Ureter (tissue), 1 donor: Measurements from ENCODE around the gene DMPK. TPM values are rescaled to one million over a fixed set of nuclear protein-coding genes. Genes with fewer than 3 reads are reported as not detected.

Experiments
- DNase-seq: peaks from one replicate; pipeline ENCODE4 v3.0.0-alpha.2; 2020; ENCODE audit warnings: low spot score
- total RNA-seq: library from RNA; stranded (reverse); gene quantifications from one replicate; pipeline ENCODE4 v1.2.4, GENCODE V29; 2023
- donor health status: DM: yes; HTN: yes; CAD: no.

The DMPK gene, protein sequence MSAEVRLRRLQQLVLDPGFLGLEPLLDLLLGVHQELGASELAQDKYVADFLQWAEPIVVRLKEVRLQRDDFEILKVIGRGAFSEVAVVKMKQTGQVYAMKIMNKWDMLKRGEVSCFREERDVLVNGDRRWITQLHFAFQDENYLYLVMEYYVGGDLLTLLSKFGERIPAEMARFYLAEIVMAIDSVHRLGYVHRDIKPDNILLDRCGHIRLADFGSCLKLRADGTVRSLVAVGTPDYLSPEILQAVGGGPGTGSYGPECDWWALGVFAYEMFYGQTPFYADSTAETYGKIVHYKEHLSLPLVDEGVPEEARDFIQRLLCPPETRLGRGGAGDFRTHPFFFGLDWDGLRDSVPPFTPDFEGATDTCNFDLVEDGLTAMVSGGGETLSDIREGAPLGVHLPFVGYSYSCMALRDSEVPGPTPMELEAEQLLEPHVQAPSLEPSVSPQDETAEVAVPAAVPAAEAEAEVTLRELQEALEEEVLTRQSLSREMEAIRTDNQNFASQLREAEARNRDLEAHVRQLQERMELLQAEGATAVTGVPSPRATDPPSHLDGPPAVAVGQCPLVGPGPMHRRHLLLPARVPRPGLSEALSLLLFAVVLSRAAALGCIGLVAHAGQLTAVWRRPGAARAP
- 106 TPM for total RNA-seq

GRCh38 chr19:45782162-45782691, at the start of gene DMPK:
TSS of gene DMPK (minus strand) at chr19:45782490. CDS start at chr19:45782352, 138 bp downstream.
- DNase-seq = no peak

GRCh38 chr19:45828945-45829344, 46.7 kb upstream of the DMPK start:
- no peak for DNase-seq

DNA sequence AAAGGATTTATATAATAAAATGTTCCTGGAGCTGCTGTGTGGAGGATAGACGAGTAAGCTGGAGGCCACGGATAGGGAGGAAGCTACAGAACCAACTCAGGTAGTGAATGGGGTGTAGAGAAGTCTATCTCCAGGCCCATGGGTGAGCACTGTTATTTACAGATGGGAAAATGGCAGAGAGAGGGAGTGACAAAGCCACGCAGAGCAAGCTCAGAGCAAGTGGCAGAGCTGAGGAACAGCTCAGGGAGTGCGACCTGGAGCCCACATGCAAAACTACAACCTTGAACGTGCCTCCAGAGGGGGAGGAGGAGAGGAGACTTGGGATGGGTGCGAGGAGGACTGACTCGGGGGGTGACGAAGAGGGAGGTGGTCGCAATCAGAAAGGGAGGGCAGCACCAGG, 46.2 kb upstream of the DMPK start:
- DNase-seq = no peak

DNA sequence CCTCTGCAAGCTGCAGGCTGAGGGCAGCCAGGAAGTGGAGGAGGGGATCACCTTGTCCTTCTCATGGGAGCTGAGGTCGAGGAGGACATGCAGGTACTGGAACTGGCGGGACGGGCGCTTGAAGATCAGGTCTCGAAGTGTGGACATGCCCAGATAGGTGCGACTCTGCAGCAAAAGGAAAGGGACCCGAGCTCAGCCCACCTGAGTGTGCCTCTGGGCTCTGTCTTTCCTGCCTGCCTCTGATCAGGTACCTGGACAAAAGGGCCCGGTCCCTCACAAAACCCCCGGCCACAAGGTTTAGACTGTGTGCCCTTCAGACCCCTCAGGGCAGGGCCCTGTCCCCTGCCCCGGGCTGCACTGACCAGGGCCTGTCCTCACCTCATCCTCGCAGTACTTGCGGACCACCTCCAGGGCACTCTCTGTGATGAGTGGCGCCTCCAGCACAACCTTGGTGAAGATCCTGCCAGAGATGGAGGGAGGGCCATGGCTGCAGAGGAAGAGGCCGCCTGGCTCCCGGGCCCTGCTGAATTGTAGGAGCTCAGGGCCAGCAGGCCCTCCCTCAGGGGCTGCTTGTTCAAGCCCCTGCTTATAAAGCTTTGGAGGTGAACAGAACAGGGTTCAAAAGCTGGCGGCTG, 45.3 kb upstream of the DMPK start:
- no peak for DNase-seq

- DNase-seq = no peak
Observed at GRCh38 chr19:45826934-45827333, 44.6 kb upstream of the DMPK start.

- no peak for DNase-seq
Observed at GRCh38 chr19:45825917-45826893, 43.9 kb upstream of the DMPK start.

DNA sequence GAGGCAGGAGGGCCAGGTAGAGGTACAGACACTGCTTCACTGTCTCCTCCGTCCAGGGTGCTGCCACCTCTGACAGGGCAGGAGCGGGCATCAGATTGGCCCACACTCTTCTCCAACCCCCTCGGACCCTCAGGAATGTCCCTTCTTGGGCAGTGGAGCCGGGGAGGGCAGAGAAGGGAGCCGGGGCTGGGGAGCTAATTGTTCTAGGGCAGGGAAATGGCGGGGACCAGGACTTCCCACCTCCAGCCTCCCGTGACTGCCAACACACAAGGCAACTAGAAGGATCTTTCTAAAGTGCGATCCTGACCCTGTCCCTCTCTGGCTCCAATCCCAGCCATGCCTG, 42.9 kb upstream of the DMPK start:
- DNase-seq = no peak

GRCh38 chr19:45824531-45825262, 42.4 kb upstream of the DMPK start:
- no peak for DNase-seq

DNA sequence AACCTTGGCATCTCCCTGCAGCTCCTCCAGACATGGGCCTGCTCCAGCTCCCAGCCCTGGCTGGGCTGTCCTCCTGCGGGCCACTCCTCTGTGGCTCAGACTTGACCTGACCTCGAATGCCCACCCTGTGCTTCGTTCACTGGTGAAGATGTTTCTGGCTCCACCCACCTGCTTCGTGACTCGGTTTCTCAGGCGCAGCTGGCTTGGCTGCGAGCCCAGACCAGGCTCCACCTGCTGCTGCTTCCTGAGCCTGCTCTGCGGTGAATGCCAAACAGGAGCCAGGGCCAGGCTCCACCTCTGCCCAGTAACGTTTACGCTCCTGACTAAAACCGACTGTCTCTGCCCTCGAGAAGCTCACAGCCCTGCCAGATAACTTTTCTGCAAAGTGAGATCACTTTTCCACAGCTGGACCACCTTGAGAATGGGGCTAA, 41.8 kb upstream of the DMPK start:
- no peak for DNase-seq

GRCh38 chr19:45823182-45823581, 40.9 kb upstream of the DMPK start:
- DNase-seq = no peak

DNA sequence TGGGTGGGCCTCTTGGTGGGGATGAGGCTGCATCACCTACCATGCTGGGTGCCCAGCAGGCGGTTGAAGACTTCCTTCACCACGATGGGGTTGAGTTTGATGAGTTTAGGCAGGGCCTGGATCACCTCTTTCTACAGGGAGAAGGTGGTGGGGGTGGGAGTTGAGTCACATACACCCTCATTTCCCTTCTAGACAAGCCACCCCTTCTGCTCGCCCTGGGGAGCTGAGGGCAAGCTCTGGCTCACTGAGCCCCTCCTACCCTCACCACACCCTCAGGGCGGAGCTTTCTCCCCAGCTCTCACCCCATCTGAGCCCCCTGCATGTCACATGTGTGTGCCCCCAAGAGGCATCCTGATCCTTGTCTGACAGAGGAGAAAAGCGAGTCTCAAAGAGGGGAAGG, 40.4 kb upstream of the DMPK start:
- no peak for DNase-seq

- no peak for DNase-seq
Observed at GRCh38 chr19:45821570-45821969, 39.3 kb upstream of the DMPK start.

DNA sequence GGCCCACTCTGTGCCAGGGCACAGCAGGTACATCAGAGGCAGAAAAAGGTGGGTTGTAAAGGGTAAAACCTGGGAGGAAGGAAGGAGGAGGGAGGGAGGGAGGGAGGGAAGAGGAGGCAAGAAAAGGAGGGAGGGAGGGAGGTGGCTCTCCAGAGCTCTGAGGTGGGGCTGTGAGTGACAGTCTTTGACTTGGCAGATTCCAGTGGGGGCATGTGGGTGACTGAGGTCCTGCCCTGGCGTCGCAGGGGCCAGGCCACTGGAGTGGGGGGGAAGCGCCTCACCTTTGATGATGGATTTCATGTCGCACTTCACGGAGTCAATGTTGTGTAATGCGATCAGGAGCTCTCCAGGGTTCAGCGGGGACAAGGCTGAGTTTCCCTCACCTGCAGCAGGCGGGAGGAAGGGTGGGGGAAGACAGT, 38.8 kb upstream of the DMPK start:
- DNase-seq = no peak

DNA sequence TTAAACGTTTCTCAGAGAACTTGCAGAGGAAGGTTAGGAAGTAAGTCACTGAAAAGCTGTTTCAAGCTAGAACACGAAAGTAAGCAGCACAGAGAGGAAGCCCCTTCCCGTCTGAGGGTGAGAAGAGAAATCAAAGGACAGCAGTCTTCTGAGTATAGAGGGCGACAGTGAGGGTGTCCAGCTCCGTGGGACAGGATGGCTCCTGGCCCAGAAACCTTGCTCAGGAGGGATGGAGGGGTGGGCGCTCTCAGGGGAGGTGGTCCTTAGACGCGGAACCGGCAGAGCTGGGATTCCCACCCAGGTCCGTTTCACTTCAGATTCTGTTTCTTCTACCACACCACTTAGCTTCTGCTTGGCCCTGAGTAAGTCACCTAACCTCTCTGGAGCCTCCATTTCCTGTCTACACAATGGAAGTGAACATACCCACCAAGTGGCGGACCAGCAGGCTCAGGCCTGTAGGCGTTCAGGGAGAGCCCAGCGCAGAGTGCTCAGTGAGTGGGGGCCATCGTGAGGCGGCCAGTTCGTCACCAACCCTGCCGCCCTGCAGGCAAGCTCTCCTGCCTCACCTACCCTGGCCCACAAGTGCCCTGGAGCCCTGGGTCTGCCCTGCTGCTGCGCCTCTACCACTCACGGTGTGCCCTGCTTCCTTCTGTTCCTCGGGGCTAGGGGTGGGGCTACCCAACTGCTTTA, 38.3 kb upstream of the DMPK start:
- DNase-seq = no peak

DNA sequence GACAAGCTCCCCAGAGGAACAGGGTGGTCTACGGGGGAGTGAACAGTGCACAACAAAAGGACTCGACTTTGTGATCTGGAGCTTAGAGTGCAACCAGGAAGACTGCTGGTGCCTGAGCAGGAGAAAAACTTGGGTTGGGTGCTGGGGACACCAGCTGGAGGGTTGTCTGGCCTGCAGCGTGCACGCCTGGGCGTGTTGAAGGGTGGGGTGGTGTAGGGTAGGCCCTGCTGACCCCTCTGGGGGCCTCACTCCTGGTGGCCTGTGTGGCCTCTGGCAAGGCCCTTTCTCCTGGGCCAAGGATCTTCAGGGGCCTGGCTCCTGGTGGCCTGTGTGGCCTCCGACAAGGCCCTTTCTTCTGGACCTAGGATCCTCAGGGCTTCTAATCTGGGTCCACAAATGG, 37.5 kb upstream of the DMPK start:
- DNase-seq = no peak

GRCh38 chr19:45817725-45818301, 35.5 kb upstream of the DMPK start:
- DNase-seq = no peak

GRCh38 chr19:45817010-45817724, 34.9 kb upstream of the DMPK start:
- DNase-seq = peak; percentile 94

DNA sequence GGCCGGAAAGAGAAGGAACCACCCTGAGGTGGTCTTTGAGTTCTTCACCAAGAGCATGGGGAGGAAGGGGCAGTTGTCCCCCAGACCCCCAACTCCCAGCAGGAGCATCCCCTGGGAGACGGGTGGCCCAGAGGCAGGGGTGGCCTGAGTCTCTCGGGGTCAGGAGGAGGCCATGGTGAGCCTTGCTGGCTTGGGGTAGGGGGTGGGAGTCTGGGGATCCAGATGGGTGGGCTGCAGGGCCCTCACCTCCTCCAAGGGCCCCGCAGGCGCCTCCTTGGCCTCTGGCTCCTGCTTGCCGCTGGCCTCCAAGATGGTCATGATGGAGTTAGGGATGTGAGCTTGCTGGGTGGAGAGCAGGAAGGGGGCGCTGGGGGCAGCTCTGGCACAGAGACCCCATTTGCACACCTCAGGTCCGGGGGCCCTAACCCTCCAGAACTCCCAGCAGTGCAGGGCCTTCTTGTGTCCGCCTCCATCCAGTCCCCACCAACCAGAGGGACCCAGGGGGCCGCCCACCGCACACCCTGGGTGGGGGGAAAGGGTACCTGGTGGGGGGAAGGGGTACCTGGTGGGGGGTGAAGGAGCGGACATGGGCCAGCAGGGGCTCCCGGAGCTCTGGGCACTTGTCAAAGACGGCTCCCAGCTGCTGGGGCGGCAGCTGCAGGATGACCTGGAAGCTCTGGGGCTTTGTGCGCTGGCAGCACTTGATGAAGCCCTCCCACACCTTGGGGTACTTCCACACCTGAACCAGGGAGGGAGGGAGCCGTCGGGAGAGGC, 34.1 kb upstream of the DMPK start:
- DNase-seq = no peak
